ENCODE data around the gene MRTO4.

- TF ChIP-seq KLF9 (CRISPR knock-in tag; IDR thresholded peaks at IDR 0.05; ENCODE audit: low read depth) (no peak), RFXAP (CRISPR knock-in tag; IDR thresholded peaks at IDR 0.05; ENCODE audit: borderline replicate concordance) (no peak), ZFX (CRISPR knock-in tag; IDR thresholded peaks at IDR 0.05; ENCODE audit: low read depth) (no peak), RBM39 (IDR thresholded peaks at IDR 0.05; ENCODE audit: low read depth, low read length, poor library complexity, severe bottlenecking) (no peak), ZNF143 (CRISPR knock-in tag; IDR thresholded peaks at IDR 0.05) (no peak), GMEB1 (CRISPR knock-in tag; IDR thresholded peaks at IDR 0.05; ENCODE audit: borderline replicate concordance) (no peak), ZBTB42 (CRISPR knock-in tag; IDR thresholded peaks at IDR 0.05) (no peak), CREB1 (IDR thresholded peaks at IDR 0.05) (no peak), CREB1 (CRISPR knock-in tag; IDR thresholded peaks at IDR 0.05) (no peak), BRCA1 (CRISPR knock-in tag; IDR thresholded peaks at IDR 0.05) (no peak), ZNF512 (CRISPR knock-in tag; IDR thresholded peaks at IDR 0.05) (no peak), ZFP36L1 (CRISPR knock-in tag; IDR thresholded peaks at IDR 0.05) (no peak)
These were observed 56.9 kb downstream of the MRTO4 start for GRCh38 chr1:19308509-19308907.
